HuH-7.5 (cell line): Measurements from ENCODE around the gene MTMR3.

Experiments used
- DNase-seq: peaks from one replicate; pipeline ENCODE4 v3.0.0; 2011; ENCODE audit warnings: low spot score

MTMR3 gene

GRCh38 chr22:30027169-30027568 is 144.2 kb downstream of the MTMR3 start:
- DNase-seq: no peak

- no peak for DNase-seq
Measured at GRCh38 chr22:30027791-30028190, 144.8 kb downstream of the MTMR3 start.

GRCh38 chr22:30028731-30029130 is 145.8 kb downstream of the MTMR3 start:
- DNase-seq: no peak

- no peak for DNase-seq
Measured at GRCh38 chr22:30029512-30029911, 146.5 kb downstream of the MTMR3 start.

GRCh38 chr22:30030329-30030728 is 147.4 kb downstream of the MTMR3 start:
- no peak for DNase-seq

- DNase-seq: no peak
Measured at GRCh38 chr22:30031328-30031727, 148.4 kb downstream of the MTMR3 start.

- no peak for DNase-seq
Measured at GRCh38 chr22:30031764-30032455, 148.9 kb downstream of the MTMR3 start.

GRCh38 chr22:30033137-30033536 is 150.2 kb downstream of the MTMR3 start:
- DNase-seq: no peak

- DNase-seq: no peak
Measured at GRCh38 chr22:30033901-30034300, 150.9 kb downstream of the MTMR3 start.

- DNase-seq: no peak
Measured at GRCh38 chr22:30036656-30037055, 153.7 kb downstream of the MTMR3 start.

GRCh38 chr22:30038219-30038618 is 155.2 kb downstream of the MTMR3 start:
- DNase-seq: no peak

GRCh38 chr22:30040499-30041260 is 157.7 kb downstream of the MTMR3 start:
- DNase-seq: no peak

GRCh38 chr22:30041475-30041874 is 158.5 kb downstream of the MTMR3 start:
- DNase-seq: no peak

- no peak for DNase-seq
Measured at GRCh38 chr22:30041881-30042280, 158.9 kb downstream of the MTMR3 start.

GRCh38 chr22:30043161-30043560 is 160.2 kb downstream of the MTMR3 start:
- DNase-seq: no peak

GRCh38 chr22:30044369-30044768 is 161.4 kb downstream of the MTMR3 start:
- no peak for DNase-seq

GRCh38 chr22:30044881-30045493 is 162.0 kb downstream of the MTMR3 start:
- no peak for DNase-seq

GRCh38 chr22:30045494-30045887 is 162.5 kb downstream of the MTMR3 start:
- no peak for DNase-seq

- no peak for DNase-seq
Measured at GRCh38 chr22:30045901-30046715, 163.1 kb downstream of the MTMR3 start.

- DNase-seq: no peak
Measured at GRCh38 chr22:30046716-30047363, 163.9 kb downstream of the MTMR3 start.

GRCh38 chr22:30047364-30047738 is 164.4 kb downstream of the MTMR3 start:
- DNase-seq: no peak

GRCh38 chr22:30048681-30049080 is 165.7 kb downstream of the MTMR3 start:
- DNase-seq: no peak
